K562 (cell line): ENCODE data around the gene APLF.

Experiments
- HDAC6 ChIP-seq: IDR thresholded peaks from 2 replicates; pipeline ENCODE4 v1.6.1; 2012; ENCODE audit warnings: low read depth, mild to moderate bottlenecking, control low read depth, inconsistent platforms, low read length, moderate library complexity
- TAF1 ChIP-seq: IDR thresholded peaks from 2 replicates; pipeline ENCODE4 v1.6.1; 2011; ENCODE audit warnings: mild to moderate bottlenecking, low read length, moderate library complexity; ENCODE audit not compliant: insufficient read depth, control insufficient read depth, severe bottlenecking; ENCODE audit errors: extremely low read depth
- U2AF2 ChIP-seq: fragments of 200-400 bp; formaldehyde crosslinking; optimal IDR thresholded peaks from 2 replicates; pipeline ENCODE3; 2017; ENCODE audit warnings: low read depth, mild to moderate bottlenecking, low read length
- YBX1 ChIP-seq: fragments of 450-650 bp; IDR thresholded peaks from 2 replicates; pipeline ENCODE4 v1.7.1; 2016; ENCODE audit warnings: mild to moderate bottlenecking
- TF ChIP-seq, protein P1 (sequence below): sonication (generic); formaldehyde crosslinking; IDR thresholded peaks from 2 replicates; pipeline ENCODE4 v1.9.0; 2022; ENCODE audit warnings: mild to moderate bottlenecking, missing genetic modification reagents
- TF ChIP-seq, protein P2 (sequence below): sonication (generic); formaldehyde crosslinking; IDR thresholded peaks from 2 replicates; pipeline ENCODE4 v1.8.1; 2023; ENCODE audit warnings: mild to moderate bottlenecking, missing genetic modification reagents
- TF ChIP-seq, protein P3 (sequence below): fragments of 250-450 bp; sonication (Bioruptor Pico); IDR thresholded peaks from 2 replicates; pipeline ENCODE4 v1.4.0; 2020; ENCODE audit warnings: mild to moderate bottlenecking, moderate library complexity

GRCh38 chr2:68456198-68456597 lies 11.2 kb upstream of the APLF start:
- no peak for TF ChIP-seq U2AF2
- TF ChIP-seq TAF1 = no peak
- TF ChIP-seq YBX1 = no peak
- TF ChIP-seq, protein P1, sequence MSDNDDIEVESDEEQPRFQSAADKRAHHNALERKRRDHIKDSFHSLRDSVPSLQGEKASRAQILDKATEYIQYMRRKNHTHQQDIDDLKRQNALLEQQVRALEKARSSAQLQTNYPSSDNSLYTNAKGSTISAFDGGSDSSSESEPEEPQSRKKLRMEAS (CRISPR knock-in tag) = no peak
- TF ChIP-seq, protein P2, sequence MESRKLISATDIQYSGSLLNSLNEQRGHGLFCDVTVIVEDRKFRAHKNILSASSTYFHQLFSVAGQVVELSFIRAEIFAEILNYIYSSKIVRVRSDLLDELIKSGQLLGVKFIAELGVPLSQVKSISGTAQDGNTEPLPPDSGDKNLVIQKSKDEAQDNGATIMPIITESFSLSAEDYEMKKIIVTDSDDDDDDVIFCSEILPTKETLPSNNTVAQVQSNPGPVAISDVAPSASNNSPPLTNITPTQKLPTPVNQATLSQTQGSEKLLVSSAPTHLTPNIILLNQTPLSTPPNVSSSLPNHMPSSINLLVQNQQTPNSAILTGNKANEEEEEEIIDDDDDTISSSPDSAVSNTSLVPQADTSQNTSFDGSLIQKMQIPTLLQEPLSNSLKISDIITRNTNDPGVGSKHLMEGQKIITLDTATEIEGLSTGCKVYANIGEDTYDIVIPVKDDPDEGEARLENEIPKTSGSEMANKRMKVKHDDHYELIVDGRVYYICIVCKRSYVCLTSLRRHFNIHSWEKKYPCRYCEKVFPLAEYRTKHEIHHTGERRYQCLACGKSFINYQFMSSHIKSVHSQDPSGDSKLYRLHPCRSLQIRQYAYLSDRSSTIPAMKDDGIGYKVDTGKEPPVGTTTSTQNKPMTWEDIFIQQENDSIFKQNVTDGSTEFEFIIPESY (CRISPR knock-in tag) = no peak
- TF ChIP-seq, protein P3, sequence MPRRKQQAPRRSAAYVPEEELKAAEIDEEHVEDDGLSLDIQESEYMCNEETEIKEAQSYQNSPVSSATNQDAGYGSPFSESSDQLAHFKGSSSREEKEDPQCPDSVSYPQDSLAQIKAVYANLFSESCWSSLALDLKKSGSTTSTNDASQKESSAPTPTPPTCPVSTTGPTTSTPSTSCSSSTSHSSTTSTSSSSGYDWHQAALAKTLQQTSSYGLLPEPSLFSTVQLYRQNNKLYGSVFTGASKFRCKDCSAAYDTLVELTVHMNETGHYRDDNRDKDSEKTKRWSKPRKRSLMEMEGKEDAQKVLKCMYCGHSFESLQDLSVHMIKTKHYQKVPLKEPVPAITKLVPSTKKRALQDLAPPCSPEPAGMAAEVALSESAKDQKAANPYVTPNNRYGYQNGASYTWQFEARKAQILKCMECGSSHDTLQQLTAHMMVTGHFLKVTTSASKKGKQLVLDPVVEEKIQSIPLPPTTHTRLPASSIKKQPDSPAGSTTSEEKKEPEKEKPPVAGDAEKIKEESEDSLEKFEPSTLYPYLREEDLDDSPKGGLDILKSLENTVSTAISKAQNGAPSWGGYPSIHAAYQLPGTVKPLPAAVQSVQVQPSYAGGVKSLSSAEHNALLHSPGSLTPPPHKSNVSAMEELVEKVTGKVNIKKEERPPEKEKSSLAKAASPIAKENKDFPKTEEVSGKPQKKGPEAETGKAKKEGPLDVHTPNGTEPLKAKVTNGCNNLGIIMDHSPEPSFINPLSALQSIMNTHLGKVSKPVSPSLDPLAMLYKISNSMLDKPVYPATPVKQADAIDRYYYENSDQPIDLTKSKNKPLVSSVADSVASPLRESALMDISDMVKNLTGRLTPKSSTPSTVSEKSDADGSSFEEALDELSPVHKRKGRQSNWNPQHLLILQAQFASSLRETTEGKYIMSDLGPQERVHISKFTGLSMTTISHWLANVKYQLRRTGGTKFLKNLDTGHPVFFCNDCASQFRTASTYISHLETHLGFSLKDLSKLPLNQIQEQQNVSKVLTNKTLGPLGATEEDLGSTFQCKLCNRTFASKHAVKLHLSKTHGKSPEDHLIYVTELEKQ (CRISPR knock-in tag) = no peak
- TF ChIP-seq HDAC6 = no peak
